Astrocyte (in vitro differentiated cells and primary cell): ENCODE results near the gene TNIK. TPM values are rescaled to one million over a fixed set of nuclear protein-coding genes. Genes with fewer than 3 reads are reported as not detected.
A peak's percentile ranks its signal among the peaks of the same experiment; 100 is the strongest.

Source experiments
- DNase-seq: peaks from one replicate; pipeline ENCODE4 v3.0.0-alpha.2; 2010; ENCODE audit warnings: low read depth
- FAIRE-seq: peaks from 2 replicates; lab custom pipeline; 2011; peaks lifted over from hg19 to GRCh38; lab: Jason Lieb, UNC
- H2AFZ ChIP-seq: 2 replicates; pipeline ENCODE4 v1.6.0; 2012; ENCODE audit warnings: low read depth, low read length, inconsistent platforms
- H3K27ac ChIP-seq: 2 replicates; pipeline ENCODE4 v1.5.1; 2011; ENCODE audit warnings: low read depth, low read length, inconsistent platforms
- H3K27me3 ChIP-seq: 2 replicates; pipeline ENCODE4 v1.6.0; 2011; ENCODE audit warnings: low read length, inconsistent platforms; ENCODE audit not compliant: insufficient read depth
- H3K36me3 ChIP-seq: 2 replicates; pipeline ENCODE4 v1.5.1; 2011; ENCODE audit warnings: low read length, inconsistent platforms; ENCODE audit not compliant: insufficient read depth
- H3K4me1 ChIP-seq: 2 replicates; pipeline ENCODE4 v1.5.1; 2011; ENCODE audit warnings: low read length, inconsistent platforms; ENCODE audit not compliant: insufficient read depth
- H3K4me2 ChIP-seq: 2 replicates; pipeline ENCODE4 v1.6.0; 2012; ENCODE audit warnings: low read length, inconsistent platforms
- H3K4me3 ChIP-seq: 2 replicates; pipeline ENCODE4 v1.5.1; 2011; ENCODE audit warnings: low read depth, mild to moderate bottlenecking, low read length, inconsistent platforms; ENCODE audit not compliant: insufficient read depth
- H3K79me2 ChIP-seq: 2 replicates; pipeline ENCODE4 v1.6.0; 2012; ENCODE audit warnings: mild to moderate bottlenecking, low read length, inconsistent platforms; ENCODE audit not compliant: insufficient read depth
- H3K9ac ChIP-seq: 2 replicates; pipeline ENCODE4 v1.6.0; 2012; ENCODE audit warnings: mild to moderate bottlenecking, low read length, inconsistent platforms
- H3K9me3 ChIP-seq: 2 replicates; pipeline ENCODE4 v1.5.1; 2012; ENCODE audit warnings: low read depth, mild to moderate bottlenecking, low read length, inconsistent platforms; ENCODE audit not compliant: insufficient read depth
- H4K20me1 ChIP-seq: 2 replicates; pipeline ENCODE4 v1.6.0; 2012; ENCODE audit warnings: low read length, inconsistent platforms; ENCODE audit not compliant: insufficient read depth
- H3K27ac Mint-ChIP-seq: one replicate; pipeline ENCODE4 v1.8.0; 2021; ENCODE audit warnings: mild to moderate bottlenecking, mixed read lengths; ENCODE audit not compliant: unreplicated experiment
- H3K27me3 Mint-ChIP-seq: one replicate; pipeline ENCODE4 v1.8.0; 2021; ENCODE audit warnings: low read depth, mixed read lengths; ENCODE audit not compliant: unreplicated experiment
- H3K36me3 Mint-ChIP-seq: one replicate; pipeline ENCODE4 v1.8.0; 2021; ENCODE audit warnings: low read depth, mixed read lengths; ENCODE audit not compliant: unreplicated experiment
- H3K4me1 Mint-ChIP-seq: one replicate; pipeline ENCODE4 v1.8.0; 2021; ENCODE audit warnings: low read depth, mixed read lengths; ENCODE audit not compliant: unreplicated experiment
- H3K4me3 Mint-ChIP-seq: one replicate; pipeline ENCODE4 v1.8.0; 2021; ENCODE audit warnings: mild to moderate bottlenecking, moderate library complexity, mixed read lengths; ENCODE audit not compliant: unreplicated experiment
- H3K9me3 Mint-ChIP-seq: one replicate; pipeline ENCODE4 v1.8.0; 2021; ENCODE audit warnings: mild to moderate bottlenecking, mixed read lengths; ENCODE audit not compliant: unreplicated experiment
- EZH2 ChIP-seq: IDR thresholded peaks from 2 replicates; pipeline ENCODE4 v1.6.1; 2012; ENCODE audit warnings: mild to moderate bottlenecking, low read length, inconsistent platforms; ENCODE audit not compliant: insufficient read depth
- total RNA-seq: library from RNA; stranded (reverse); gene quantifications from 2 replicates; pipeline ENCODE4 v1.2.1, GENCODE V29; 2021
- TF ChIP-seq, protein P1 (sequence below): IDR thresholded peaks from 2 replicates; pipeline ENCODE4 v1.5.1; 2011; ENCODE audit warnings: low read depth, mild to moderate bottlenecking, inconsistent platforms, low read length, moderate library complexity; ENCODE audit not compliant: insufficient read depth

TNIK gene
- total RNA-seq, 1 donor from 2014 or later, result 70.0 TPM

DNA sequence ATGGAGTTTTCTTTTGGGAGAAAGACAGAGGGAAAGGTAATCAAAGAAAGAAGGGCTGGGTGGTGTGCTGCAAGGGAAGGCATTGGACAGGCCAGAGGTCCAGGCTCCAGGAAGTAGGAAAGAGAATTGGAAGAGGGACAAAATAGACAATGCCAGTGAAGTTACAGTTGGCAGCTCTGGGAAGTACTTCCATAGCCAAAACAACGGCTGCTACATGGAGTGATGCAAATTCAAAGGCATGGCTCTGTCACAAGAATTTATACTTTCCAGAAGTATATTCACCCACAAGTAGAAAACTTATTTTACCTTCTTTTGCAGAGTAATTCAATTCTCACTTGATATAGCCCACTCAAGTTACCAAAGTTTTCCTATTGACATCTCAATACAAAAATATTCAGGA is 191.5 kb downstream of the TNIK start:
- DNase-seq (no peak), FAIRE-seq (no peak)
- H3K27ac Mint-ChIP-seq, result no peak overlapping the region
- H3K4me3 Mint-ChIP-seq, result no peak overlapping the region
- H3K9me3 Mint-ChIP-seq, result no peaks in the 10 kb centered on the region
- no peaks in the 10 kb centered on the region for H4K20me1 ChIP-seq
- no peak overlapping the region for H3K27ac ChIP-seq
- no peaks in the 10 kb centered on the region for H3K27me3 ChIP-seq
- peaks cover 10% of the 10 kb centered on the region for H3K36me3 Mint-ChIP-seq
- H2AFZ ChIP-seq, result no peak overlapping the region
- H3K4me1 Mint-ChIP-seq, result peaks cover 41% of the 10 kb centered on the region
- no peak overlapping the region for H3K4me3 ChIP-seq
- no peak overlapping the region for H3K9ac ChIP-seq
- H3K79me2 ChIP-seq, result no peaks in the 10 kb centered on the region
- H3K9me3 ChIP-seq, result no peaks in the 10 kb centered on the region
- no peak for TF ChIP-seq EZH2
- TF ChIP-seq, protein P1, sequence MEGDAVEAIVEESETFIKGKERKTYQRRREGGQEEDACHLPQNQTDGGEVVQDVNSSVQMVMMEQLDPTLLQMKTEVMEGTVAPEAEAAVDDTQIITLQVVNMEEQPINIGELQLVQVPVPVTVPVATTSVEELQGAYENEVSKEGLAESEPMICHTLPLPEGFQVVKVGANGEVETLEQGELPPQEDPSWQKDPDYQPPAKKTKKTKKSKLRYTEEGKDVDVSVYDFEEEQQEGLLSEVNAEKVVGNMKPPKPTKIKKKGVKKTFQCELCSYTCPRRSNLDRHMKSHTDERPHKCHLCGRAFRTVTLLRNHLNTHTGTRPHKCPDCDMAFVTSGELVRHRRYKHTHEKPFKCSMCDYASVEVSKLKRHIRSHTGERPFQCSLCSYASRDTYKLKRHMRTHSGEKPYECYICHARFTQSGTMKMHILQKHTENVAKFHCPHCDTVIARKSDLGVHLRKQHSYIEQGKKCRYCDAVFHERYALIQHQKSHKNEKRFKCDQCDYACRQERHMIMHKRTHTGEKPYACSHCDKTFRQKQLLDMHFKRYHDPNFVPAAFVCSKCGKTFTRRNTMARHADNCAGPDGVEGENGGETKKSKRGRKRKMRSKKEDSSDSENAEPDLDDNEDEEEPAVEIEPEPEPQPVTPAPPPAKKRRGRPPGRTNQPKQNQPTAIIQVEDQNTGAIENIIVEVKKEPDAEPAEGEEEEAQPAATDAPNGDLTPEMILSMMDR, result no peak
- no peaks in the 10 kb centered on the region for H3K4me1 ChIP-seq
- no peak overlapping the region for H3K4me2 ChIP-seq
- no peaks in the 10 kb centered on the region for H3K27me3 Mint-ChIP-seq
- no peaks in the 10 kb centered on the region for H3K36me3 ChIP-seq

DNA sequence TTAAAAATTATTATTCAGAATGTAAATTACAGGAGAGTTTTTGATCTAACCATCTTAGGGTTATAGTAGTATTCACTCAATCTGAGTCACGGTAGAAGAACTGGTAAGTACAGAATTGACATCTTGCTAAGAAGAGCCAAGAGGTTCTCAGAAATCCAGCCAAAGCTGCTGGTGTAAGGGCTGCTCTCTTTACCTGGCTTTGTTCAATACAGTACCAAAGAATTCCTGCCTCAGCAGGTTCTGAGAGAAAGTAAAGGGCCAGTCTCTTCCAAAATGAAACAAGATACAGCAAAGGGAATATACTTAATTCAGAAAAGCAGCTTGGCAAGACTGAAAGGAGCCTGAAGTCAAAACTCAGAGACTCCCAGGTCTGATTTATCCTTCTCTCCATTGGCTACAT is 193.1 kb downstream of the TNIK start:
- TF ChIP-seq, protein P1, result no peak
- no peak for TF ChIP-seq EZH2
- FAIRE-seq (no peak), DNase-seq (no peak)
- Mint-ChIP-seq H3K9me3 (no peaks in the 10 kb centered on the region), H3K4me3 (no peak overlapping the region), H3K27me3 (no peaks in the 10 kb centered on the region), H3K27ac (no peak overlapping the region), H3K4me1 (peaks cover 52% of the 10 kb centered on the region), H3K36me3 (peaks cover 8% of the 10 kb centered on the region)
- Histone ChIP-seq H3K36me3 (no peaks in the 10 kb centered on the region), H3K27me3 (no peaks in the 10 kb centered on the region), H3K79me2 (no peaks in the 10 kb centered on the region), H3K9me3 (no peaks in the 10 kb centered on the region), H4K20me1 (no peaks in the 10 kb centered on the region), H2AFZ (no peak overlapping the region), H3K4me2 (no peak overlapping the region), H3K4me3 (no peak overlapping the region), H3K4me1 (no peaks in the 10 kb centered on the region), H3K9ac (no peak overlapping the region), H3K27ac (no peak overlapping the region)

GRCh38 chr3:171266740-171267073 is 193.5 kb downstream of the TNIK start:
- TF ChIP-seq EZH2, result no peak
- TF ChIP-seq, protein P1, result no peak
- no peak overlapping the region for H3K4me3 ChIP-seq
- H3K27me3 ChIP-seq, result no peaks in the 10 kb centered on the region
- no peaks in the 10 kb centered on the region for H3K9me3 ChIP-seq
- no peak overlapping the region for H3K4me2 ChIP-seq
- Mint-ChIP-seq H3K9me3 (no peaks in the 10 kb centered on the region), H3K36me3 (peaks cover 8% of the 10 kb centered on the region), H3K27me3 (no peaks in the 10 kb centered on the region), H3K4me1 (peaks cover 54% of the 10 kb centered on the region), H3K4me3 (no peak overlapping the region), H3K27ac (peak overlapping the region; percentile 70)
- no peak overlapping the region for H3K27ac ChIP-seq
- no peaks in the 10 kb centered on the region for H3K79me2 ChIP-seq
- H3K9ac ChIP-seq, result no peak overlapping the region
- no peak for FAIRE-seq
- no peaks in the 10 kb centered on the region for H4K20me1 ChIP-seq
- H3K4me1 ChIP-seq, result no peaks in the 10 kb centered on the region
- DNase-seq, result no peak
- no peak overlapping the region for H2AFZ ChIP-seq
- H3K36me3 ChIP-seq, result no peaks in the 10 kb centered on the region
